Measurements from ENCODE around the gene LRRC53. TPM values are rescaled to one million over a fixed set of nuclear protein-coding genes. Genes with fewer than 3 reads are reported as not detected.

LRRC53 gene
- total RNA-seq, 1 donor from 2014 or later = not detected

DNA sequence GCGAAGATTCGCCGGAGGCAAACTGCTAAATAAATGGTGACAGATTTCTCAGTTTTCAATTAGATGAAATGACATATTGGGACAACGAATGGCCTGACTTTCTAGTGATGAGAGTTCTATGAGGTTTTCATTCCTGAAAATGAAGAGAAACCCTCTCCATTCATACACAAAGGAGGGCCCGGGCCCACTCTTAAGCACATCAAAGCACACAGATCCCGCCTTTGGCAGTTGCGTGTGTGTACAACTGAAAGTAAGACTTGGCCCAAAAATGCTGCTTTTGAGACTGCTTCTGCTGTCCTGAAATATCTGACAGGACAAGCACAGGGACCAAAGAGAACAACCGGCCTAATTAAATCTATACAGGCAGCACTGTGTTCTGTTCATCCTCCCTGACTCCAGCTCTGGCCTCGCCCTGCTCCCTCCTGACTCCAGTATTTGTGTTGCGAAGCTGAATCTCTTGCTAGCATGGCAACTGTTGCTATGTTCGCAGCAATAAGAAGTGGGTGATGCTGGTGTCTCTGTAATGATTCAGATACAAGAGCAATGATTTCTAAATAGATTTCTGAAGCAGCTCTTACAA lies 7.4 kb downstream of the LRRC53 start:
- DNase-seq = no peak

DNA sequence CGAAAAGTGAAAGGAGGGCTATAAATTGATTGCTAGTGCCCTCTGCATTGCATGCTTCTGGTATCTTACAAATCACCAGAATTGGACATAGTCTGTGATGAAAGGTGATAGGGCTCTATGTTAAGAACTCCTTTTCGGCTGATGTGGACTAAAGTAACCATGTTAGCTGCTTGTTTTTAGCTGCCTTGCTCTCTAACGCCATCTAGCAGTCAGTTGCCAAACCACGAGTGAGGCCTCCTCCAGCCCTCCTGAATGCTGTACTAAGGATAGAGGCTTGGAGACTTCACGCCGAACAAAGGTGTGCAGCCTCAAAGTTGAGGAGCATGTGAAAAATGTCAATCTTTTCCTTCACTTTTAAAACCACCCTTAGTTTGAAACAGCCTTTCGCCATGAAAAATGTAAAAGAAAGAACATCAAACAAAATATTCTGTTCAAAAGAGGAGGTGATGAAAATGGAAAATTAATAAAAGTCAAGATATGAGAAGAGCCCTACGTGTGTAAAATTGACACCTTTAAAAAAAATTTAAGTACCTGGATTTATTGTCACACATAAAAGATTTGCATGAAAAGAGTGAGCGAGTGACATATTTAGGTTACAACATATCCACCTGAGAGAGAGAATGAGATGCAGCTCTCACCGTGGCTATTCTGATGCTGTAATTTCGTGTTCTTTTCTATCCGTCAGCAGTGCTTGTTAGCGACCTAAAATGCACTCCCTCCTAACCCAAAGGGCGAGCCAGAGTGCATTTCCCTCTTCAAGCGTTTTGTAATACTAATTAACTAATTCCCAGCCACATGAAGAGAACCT lies 8.1 kb downstream of the LRRC53 start:
- intact Hi-C loops (cut with DNase I) = no loop called here
- DNase-seq (no peak), ATAC-seq (ENCODE audit: poor library complexity) (peak; percentile 88)

More for the DNA sequence above, 7.4 kb downstream of the LRRC53 start:
- ATAC-seq (ENCODE audit: poor library complexity) = peak; percentile 78
- intact Hi-C loops (cut with DNase I) = no loop called here

DNA sequence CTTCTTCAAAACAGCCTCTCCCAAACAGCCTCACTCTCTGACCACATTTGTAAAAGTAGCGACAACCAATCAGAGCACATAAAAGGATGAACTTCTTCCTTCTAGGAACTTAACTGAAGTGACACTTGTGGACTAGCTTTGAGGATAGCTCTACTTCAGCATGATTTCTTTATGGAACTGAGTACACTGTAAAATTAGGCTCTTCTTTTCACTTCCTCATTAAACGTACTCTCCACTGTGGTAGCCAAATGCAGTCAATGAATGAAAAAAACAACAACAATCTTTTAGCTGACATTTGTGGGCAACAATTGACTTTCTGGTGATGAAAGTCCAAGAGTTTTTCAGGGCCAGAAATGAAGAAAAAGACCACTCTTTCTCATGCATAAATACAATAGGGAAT lies 9.6 kb downstream of the LRRC53 start:
- ATAC-seq (ENCODE audit: poor library complexity) (no peak), DNase-seq (no peak)
- intact Hi-C loops (cut with DNase I) = no loop called here

DNA sequence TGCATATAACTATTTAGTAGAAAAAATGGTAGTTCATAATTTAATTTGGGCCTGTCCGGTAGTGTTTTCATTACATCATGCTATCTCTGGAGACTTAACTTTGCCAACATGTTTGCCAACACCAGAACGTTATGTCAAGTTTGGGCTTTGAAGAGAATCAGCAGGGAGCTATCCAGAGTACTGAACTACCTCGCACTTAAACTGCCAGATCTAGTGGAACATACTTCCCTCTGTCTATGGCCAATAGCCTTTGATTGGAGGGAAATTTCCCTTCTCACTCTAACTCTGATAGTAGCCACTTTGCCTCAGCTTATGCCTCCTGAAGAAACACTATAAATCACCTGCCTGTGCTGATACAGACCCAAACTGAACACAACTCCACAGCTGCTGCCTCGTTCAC lies 10.0 kb downstream of the LRRC53 start:
- intact Hi-C loops (cut with DNase I) = no loop called here
- DNase-seq (no peak), ATAC-seq (ENCODE audit: poor library complexity) (peak; percentile 45)

DNA sequence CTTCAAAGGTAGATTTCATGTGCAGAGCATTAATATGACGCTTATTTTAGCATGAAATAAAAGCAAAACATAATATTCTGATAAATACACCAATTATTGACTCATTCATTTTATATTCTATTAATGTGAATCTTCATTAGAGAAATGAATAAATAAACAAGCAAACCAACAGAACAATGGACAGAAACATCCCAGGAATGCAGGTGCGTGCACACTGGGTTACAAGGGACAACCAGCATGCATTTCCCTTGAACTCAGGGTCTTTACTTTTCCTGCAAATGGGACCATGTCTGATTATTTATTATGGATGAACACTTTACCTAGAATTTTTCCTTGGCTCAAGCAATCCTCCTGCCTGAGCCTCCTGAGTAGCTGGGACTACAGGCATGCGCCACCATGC lies 13.5 kb downstream of the LRRC53 start:
- ATAC-seq (ENCODE audit: poor library complexity) = no peak
- no peak for DNase-seq
- intact Hi-C loops (cut with DNase I) = no loop called here

DNA sequence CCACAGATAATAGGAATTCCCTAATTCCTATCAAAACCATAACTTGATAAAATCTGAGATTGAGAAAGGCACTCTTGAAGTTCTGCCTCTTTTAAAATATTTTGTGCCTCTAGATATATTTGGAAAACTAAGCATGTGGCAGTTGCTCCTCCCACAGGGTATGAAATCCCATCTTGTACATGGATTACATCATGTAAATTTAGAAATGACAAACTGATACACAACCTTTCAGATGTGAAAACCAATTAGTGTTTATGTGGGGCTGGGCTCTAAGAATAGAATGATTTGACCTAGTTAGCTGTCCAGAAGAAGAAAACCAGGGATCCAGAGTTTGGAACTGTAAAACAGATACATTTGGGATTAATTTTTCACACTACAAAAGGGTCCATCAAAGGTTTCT lies 15.7 kb downstream of the LRRC53 start:
- intact Hi-C loops (cut with DNase I) = no loop called here
- no peak for ATAC-seq (ENCODE audit: poor library complexity)
- no peak for DNase-seq

DNA sequence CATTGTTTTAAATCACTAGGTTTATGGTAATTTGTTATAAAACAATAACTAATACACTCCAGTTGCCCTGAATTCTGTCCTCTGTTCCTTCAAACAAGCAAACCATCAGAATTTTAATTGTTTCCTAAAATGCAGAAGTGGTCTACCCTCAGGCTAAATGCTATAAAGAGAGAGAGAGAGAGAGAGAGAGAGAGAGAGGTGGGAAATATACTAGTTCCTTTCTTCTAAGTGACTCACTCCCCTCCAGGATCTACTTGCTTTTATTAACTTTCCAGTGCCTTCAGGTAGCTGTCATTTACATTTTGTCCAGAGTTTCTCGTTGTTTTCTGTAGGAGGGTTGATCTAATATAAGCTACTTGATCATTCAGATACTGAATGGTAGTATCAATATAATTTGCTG lies 26.4 kb downstream of the LRRC53 start:
- no peak for ATAC-seq (ENCODE audit: poor library complexity)
- intact Hi-C loops (cut with DNase I) = no loop called here
- no peak for DNase-seq

DNA sequence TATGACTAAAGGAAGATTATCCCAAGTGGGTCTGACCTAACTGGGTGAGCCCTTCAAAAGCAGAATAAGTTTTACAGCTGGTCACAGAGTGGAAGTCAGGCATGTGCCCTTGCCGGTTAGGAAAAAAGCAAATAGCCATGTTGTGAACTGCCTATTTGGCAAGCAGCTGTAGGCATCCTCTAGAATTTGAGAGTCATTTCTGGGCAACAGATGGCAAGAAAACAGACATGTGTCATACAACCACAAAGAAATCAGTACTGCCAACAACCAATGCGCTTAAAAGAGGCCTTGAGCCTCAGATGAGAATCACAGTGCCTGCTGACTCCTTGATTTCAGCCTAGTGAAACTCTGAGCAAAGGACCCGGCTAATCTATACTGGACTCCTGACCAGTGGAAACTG lies 26.8 kb downstream of the LRRC53 start:
- DNase-seq = no peak
- intact Hi-C loops (cut with DNase I) = no loop called here
- peak; percentile 12 for ATAC-seq (ENCODE audit: poor library complexity)

DNA sequence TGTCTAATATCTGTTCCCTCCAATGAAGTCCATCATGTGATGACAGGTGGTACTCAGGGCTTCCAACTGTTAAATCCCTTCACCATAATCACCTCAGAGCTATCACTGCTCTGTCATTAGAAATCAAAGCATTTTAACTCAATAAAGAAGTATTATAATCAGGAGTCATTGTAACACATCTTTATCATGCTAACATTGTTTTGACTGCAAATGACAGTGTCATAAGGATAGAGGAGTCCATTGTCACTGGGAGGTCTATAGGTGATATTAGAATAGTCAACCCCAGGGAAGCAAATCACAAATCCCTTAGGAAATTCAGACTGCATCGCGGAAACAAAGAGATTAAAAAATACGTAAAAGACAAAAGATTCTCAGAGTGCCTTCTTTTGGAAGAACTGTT lies 30.8 kb downstream of the LRRC53 start:
- DNase-seq (no peak), ATAC-seq (ENCODE audit: poor library complexity) (no peak)
- intact Hi-C loops (cut with DNase I) = no loop called here

DNA sequence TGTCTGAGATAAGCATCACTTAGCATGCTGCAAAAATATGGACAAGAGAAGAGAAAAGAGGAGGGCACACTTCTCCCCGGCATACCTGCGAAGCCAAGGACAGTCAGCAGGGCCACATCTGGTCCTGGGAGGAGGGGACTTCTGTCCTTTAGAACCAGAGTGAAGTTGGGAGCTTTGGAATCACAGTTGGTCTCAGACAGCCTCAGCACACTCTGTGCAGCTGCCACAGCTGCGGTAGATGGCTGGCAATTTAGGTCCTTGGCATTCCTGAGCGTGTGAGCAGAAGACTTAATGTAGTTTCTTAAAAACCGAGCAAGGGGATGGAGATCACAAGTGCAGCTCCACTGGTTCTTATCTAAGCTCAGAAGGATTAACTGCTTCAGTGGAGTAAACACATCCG lies 32.3 kb downstream of the LRRC53 start:
- no peak for DNase-seq
- intact Hi-C loops (cut with DNase I) = no loop called here

DNA sequence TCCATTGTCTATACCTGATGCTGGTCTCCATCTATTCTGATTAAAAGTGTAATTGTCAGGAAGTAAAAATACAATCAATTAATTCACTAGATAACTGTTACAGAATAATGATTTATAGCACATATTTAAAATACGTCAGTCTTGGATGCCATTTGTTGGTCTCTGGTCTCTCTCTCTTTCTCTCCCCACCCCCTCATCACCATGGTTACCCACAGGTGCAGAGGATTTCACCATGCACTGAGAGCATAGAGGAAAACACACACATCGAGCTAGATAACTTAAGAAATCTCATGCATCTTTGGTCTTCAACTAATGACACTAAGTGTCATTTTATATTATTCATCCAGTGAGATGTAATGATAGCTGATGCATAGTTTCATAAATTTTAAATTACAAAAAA lies 33.4 kb downstream of the LRRC53 start:
- ATAC-seq (ENCODE audit: poor library complexity) (no peak), DNase-seq (no peak)
- intact Hi-C loops (cut with DNase I) = no loop called here

More for the DNA sequence above, 32.3 kb downstream of the LRRC53 start:
- peak; percentile 16 for ATAC-seq (ENCODE audit: poor library complexity)

DNA sequence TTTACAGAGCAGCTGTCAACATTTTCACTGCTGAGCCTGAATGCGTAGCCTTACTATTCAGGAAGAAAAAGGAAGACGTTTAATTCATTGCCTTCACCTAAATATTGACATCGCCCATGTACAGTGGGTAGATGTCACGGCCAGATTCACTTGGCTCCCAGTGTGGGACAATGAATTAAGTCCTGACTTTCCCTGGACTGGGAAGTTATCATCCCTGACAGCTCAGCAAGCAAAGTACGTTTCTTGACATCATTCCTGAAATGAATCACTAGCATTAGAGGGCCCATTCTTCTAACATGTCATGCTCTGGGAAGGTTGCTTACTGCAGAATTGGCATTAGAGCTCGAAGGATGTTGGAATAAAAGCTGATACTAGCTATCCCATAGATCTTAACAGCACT lies 37.8 kb downstream of the LRRC53 start:
- DNase-seq = no peak
- intact Hi-C loops (cut with DNase I) = no loop called here
- no peak for ATAC-seq (ENCODE audit: poor library complexity)

DNA sequence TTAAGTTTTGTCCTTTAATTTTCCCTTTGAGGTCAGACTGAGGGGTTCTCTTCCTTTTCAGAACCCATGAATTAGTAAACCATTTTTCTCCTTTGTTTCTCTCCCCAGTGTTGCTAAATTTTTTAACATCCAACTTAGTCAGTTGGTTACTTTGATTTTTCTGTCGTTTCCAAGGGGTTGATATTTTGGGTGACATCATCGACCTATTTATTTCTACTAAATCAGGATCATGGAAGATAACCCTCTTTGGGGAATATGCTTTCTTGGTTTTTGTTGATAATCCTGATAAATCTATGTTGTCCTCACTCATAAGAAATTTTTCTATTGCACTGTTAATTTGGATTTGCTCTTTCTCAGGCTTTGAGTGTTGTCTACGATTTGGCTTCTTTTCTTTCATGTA lies 40.9 kb downstream of the LRRC53 start:
- DNase-seq (no peak), ATAC-seq (ENCODE audit: poor library complexity) (no peak)
- intact Hi-C loops (cut with DNase I) = no loop called here

DNA sequence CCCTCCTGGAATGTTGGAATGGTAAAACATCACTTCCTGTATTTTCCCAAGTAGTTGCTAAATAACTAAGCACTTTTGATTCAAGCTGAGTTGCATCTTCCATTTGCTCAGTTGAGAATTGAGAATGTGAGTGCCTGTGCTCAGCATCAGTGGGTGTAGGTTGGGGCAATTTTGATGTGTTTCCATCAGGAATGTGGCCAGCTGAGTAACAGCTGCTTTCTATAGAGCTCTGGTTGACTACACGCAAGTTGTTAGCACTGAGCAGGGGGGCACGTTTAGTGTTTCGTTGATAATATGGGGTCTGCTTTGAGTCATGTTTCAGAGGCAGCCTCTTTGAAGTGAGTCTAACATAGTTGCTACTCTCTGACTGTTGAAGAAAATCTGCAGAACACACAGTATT lies 41.5 kb downstream of the LRRC53 start:
- ATAC-seq (ENCODE audit: poor library complexity) (peak; percentile 20), DNase-seq (no peak)
- intact Hi-C loops (cut with DNase I) = no loop called here

DNA sequence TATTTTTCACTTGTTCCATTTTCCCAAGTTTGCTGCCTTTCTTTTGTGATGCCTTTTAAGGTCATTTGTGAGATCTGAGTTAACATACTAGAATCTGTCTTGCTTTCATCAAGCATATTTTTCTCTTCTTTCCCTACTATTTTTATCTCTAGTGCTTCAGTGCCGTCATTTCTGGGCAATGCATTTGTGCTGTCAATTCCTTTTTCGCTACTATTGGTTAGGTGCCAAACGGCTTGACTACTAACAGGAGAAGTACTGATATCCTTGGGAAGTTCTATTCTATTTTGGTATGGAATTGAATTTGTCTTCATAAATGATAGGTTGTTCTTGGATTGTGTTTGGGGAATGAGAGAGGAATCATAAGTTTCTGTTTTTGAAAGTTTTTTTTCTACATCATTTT lies 42.2 kb downstream of the LRRC53 start:
- ATAC-seq (ENCODE audit: poor library complexity) (peak; percentile 82), DNase-seq (no peak)
- intact Hi-C loops (cut with DNase I) = no loop called here

DNA sequence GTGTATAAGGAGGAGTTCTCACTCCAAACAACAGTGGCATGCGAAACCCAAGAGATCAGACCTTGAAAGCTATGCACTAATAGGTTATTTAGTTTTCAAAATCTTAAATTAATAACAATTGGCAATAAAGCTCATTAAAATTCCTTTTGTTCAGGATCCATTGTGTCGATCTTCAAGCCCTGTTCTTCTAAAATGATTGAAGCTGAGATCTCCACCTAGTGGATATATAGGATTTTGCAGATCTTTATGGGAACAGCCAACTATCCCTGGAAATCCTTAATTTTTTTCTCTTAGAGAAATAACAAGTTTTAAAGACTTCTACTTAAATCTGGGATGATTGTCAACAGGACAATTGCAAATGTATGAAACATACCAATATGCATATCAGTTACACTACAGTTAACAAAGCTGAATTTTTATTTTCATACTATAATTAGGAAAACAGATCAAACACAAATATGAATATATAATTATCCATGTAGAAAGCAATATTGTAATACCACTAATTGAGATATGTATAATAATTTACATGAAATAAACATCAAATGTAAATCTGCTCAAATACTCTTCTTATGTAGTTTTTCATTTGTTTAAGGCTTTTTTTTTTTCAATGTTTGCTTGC lies 43.3 kb downstream of the LRRC53 start:
- ATAC-seq (ENCODE audit: poor library complexity) (peak; percentile 71), DNase-seq (no peak)
- intact Hi-C loops (cut with DNase I) = no loop called here

DNA sequence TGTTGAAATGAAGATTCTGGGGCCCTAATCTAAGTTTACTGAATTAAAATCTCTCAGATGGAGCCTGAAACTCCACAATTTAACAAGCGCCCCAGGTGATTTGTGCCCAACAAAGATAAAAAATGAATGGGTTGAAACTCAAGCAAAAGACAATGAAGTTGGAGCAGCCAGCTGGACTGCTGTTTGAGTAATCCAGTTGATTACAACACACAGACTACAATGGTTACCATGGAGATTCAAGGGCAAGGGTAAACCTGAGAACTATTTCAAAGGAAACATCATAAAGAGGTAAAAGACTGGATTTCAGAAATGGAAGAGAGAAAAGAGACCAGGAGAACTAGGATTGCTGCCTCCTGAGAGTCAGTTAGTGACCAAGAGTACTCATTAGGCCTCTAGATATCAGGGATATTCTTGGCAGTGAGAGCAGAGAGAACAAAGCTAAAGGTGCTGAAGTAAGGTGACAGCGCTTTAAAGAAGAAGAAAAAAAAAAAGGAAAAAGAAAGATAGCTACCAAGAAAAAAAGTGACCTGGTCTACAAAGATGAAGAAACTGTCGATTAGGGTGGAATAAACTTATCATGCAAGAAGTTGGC lies 44.5 kb downstream of the LRRC53 start:
- ATAC-seq (ENCODE audit: poor library complexity) (peak; percentile 62), DNase-seq (no peak)
- intact Hi-C loops (cut with DNase I) = no loop called here

DNA sequence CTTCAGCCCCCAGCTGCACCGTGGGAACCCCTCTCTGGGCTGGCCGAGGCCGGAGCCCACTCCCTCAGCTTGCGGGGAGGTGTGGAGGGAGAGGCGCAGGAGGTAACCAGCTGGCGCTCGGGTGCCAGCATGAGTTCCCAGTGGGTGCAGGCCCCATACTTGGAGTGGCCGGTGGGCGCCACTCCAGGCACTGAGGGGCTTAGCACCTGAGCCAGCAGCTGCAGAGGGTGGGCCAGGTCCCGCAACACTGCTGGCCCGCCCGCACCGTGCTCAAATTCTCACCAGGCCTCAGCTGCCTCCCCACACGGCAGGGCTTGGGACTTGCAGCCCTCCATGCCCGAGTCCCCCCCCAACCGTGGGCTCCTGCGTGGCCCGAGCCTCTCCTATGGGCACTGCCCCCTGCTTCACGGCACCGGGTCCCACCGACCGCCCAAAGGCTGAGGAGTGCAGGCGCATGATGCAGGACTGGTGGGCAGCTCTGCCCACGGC lies 47.2 kb downstream of the LRRC53 start:
- DNase-seq = peak; percentile 37
- no peak for ATAC-seq (ENCODE audit: poor library complexity)
- intact Hi-C loops (cut with DNase I) = no loop called here

DNA sequence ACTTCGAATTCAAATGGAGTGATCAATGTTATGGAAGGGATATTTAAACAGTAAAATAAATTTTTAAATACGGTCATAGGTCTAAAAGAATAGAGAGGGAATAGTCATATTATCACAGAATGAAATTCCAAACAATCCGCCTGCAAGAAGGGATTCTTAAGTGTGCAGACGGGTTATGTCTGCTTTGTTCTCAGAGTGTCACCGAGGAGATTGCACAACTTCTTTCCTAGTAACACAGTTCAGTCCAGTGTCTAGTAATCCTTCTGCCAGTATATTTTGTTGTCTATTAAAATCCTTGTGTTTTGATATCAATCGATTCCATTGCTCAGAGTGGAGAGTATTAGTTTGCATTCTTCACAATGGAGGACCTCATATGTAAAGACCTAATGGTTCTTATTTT lies 48.4 kb downstream of the LRRC53 start:
- peak; percentile 36 for ATAC-seq (ENCODE audit: poor library complexity)
- intact Hi-C loops (cut with DNase I) = no loop called here
- DNase-seq = no peak
